Right lobe of liver (tissue), 6 donors: ENCODE data around the gene SMIM17. TPM values are rescaled to one million over a fixed set of nuclear protein-coding genes. Genes with fewer than 3 reads are reported as not detected.

Experiments
- ATAC-seq, 4 donors: fragments of 200-7000 bp; cut with Tn5 transposase; one replicate each; pipeline ENCODE4 v1.9.1; 2020; ENCODE audit warnings: mild to moderate bottlenecking in 4 of 4, moderate library complexity in 4 of 4
- DNase-seq, 3 donors: peaks; one replicate each; pipeline ENCODE4 v3.0.0-alpha.2; 2020
- H3K27ac ChIP-seq, 3 donors: fragments of 200-600 bp; one replicate each; pipeline ENCODE4 v1.8.0; 2022
- H3K27me3 ChIP-seq, 2 donors: fragments of 200-600 bp; one replicate each; pipeline ENCODE4 v1.8.0; 2022
- H3K36me3 ChIP-seq, 4 donors: fragments of 200-600 bp; sonication (generic) in 1 of 4; one replicate each; pipeline versions ENCODE4 v1.5.1 to v1.8.0; 2017 to 2022; ENCODE audit warnings: control low read depth in 1 of 4
- H3K4me1 ChIP-seq, 4 donors: fragments of 200-600 bp; sonication (generic) in 1 of 4; one replicate each; pipeline versions ENCODE4 v1.5.1 to v1.8.0; 2017 to 2022; ENCODE audit warnings: control low read depth in 1 of 4
- H3K4me3 ChIP-seq, 3 donors: fragments of 200-600 bp; one replicate each; pipeline ENCODE4 v1.8.0; 2022
- H3K9me3 ChIP-seq, 4 donors: fragments of 200-600 bp; sonication (generic) in 1 of 4; one replicate each; pipeline versions ENCODE4 v1.5.1 to v1.8.0; 2017 to 2022; ENCODE audit warnings: control low read depth in 1 of 4
- CTCF ChIP-seq, 4 donors: fragments of 200-600 bp in 3 of 4; fragments of 450-650 bp in 1 of 4; IDR thresholded peaks; one replicate each; pipeline versions ENCODE4 v1.5.1 to v1.8.0; 2016 to 2022; ENCODE audit warnings: antibody characterized with exemption in 4 of 4, mild to moderate bottlenecking in 2 of 4
- POLR2A ChIP-seq: fragments of 450-650 bp; IDR thresholded peaks from one replicate; pipeline ENCODE4 v1.6.1; 2017; ENCODE audit warnings: antibody characterized with exemption, mild to moderate bottlenecking
- WGBS: methylation state at CpG from one replicate; pipeline ENCODE4 v1.1.6; 2018; ENCODE audit warnings: low coverage, low lambda C conversion rate; ENCODE audit not compliant: insufficient coverage; ENCODE audit errors: missing lambda C conversion rate; 5-methylcytosine and 5-hydroxymethylcytosine counted together
- intact Hi-C, 2 donors: fragments of 100-400 bp; cut with DNase I; formaldehyde crosslinking; loops; one replicate each; pipeline versions ENCODE4 v1.11.2 to v1.14.1; 2022
- total RNA-seq, 6 experiments: library from RNA; depleted of rRNA in 2 of 6; stranded (reverse); fragments of >200 nt in 2 of 6; fragmentation: NEBNext Ultra II Directional in 3 of 6; extraction: Animal tissue kit (Norgen Biotek cat#: 25700) in 3 of 6; gene quantifications; one replicate each; pipeline versions ENCODE4 v1.1.0 to v1.2.4, GENCODE V29; 2016 to 2023
- donor health status: DM: no; HTN: yes; CAD: no.
- donor health status: DM: no; HTN: no; CAD: no.
- donor health status: DM: no; HTN: no; CAD: no.
- donor health status: DM: no; HTN: yes; CAD: no.
- donor health status: DM: no; HTN: yes; CAD: no.

SMIM17 gene
- total RNA-seq, 6 experiments from 2014 or later, result not detected

GRCh38 chr19:56619121-56619520 is 23.8 kb upstream of the SMIM17 start:
- Histone ChIP-seq H3K36me3 (peaks cover 0 to 10% (median 0%) of the 10 kb centered on the region in 4 donors), H3K9me3 (peaks cover 0 to 8% (median 0%) of the 10 kb centered on the region in 4 donors), H3K4me3 (no peak overlapping the region), H3K4me1 (no peaks in the 10 kb centered on the region), H3K27ac (no peak overlapping the region), H3K27me3 (no peaks in the 10 kb centered on the region)
- intact Hi-C loops, result no loop called here
- ATAC-seq (no peak), DNase-seq (no peak)
- no peak for TF ChIP-seq CTCF (IDR thresholded peaks at IDR 0.05)
- 83% methylated on average over 8 of the region's 8 CpGs for WGBS

DNA sequence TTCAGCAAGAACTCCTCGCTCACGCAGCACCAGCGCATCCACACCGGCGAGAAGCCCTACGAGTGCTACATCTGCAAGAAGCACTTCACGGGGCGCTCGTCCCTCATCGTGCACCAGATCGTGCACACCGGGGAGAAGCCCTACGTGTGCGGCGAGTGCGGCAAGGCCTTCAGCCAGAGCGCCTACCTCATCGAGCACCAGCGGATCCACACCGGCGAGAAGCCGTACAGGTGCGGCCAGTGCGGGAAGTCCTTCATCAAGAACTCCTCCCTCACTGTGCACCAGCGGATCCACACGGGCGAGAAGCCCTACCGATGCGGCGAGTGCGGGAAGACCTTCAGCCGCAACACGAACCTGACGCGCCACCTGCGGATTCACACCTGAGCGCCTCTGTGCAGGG is 20.6 kb upstream of the SMIM17 start:
- peaks cover 0 to 10% (median 0%) of the 10 kb centered on the region in 4 donors for H3K36me3 ChIP-seq
- H3K4me3 ChIP-seq, result no peak overlapping the region
- ATAC-seq (no peak), DNase-seq (no peak)
- intact Hi-C loops, result no loop called here
- H3K9me3 ChIP-seq, result peaks cover 0 to 8% (median 0%) of the 10 kb centered on the region in 4 donors
- H3K4me1 ChIP-seq, result no peaks in the 10 kb centered on the region
- H3K27ac ChIP-seq, result no peak overlapping the region
- no peaks in the 10 kb centered on the region for H3K27me3 ChIP-seq
- 93% methylated on average over 10 of the region's 37 CpGs for WGBS
- TF ChIP-seq CTCF (IDR thresholded peaks at IDR 0.05) (no peak), POLR2A (no peak)

DNA sequence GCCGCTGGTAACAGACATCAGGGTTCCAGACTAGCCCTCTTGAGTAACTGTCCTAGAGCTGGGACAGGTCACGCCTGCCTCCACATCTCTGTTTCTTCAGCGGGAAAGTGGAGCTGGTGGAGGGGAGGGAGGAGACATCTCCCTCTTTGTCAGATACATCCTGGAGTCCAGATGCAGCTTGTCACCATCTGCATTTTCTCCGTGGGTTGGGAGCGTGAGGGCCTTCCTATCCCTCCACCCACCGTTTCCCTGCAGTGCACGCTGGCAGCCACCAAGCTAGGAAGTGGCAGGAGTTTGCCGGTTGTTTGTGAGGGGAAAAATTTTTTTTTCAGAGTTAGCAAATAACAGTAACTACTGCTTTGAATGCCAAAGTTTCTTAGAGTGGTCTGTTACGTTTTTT is 20.0 kb upstream of the SMIM17 start:
- WGBS, result 73% methylated on average over 6 of the region's 9 CpGs
- H3K27ac ChIP-seq, result no peak overlapping the region
- H3K9me3 ChIP-seq, result peaks cover 0 to 8% (median 0%) of the 10 kb centered on the region in 4 donors
- H3K27me3 ChIP-seq, result no peaks in the 10 kb centered on the region
- ATAC-seq (no peak), DNase-seq (no peak)
- intact Hi-C loops, result no loop called here
- no peaks in the 10 kb centered on the region for H3K4me1 ChIP-seq
- TF ChIP-seq POLR2A, result no peak
- TF ChIP-seq CTCF (IDR thresholded peaks at IDR 0.05), result no peak
- peaks cover 0 to 8% (median 0%) of the 10 kb centered on the region in 4 donors for H3K36me3 ChIP-seq
- no peak overlapping the region for H3K4me3 ChIP-seq

- DNase-seq (no peak), ATAC-seq (no peak)
- TF ChIP-seq POLR2A, result no peak
- no peak for TF ChIP-seq CTCF (IDR thresholded peaks at IDR 0.05)
- WGBS, result 94% methylated on average over 6 of the region's 9 CpGs
- Histone ChIP-seq H3K4me3 (no peak overlapping the region), H3K36me3 (peaks cover 0 to 8% (median 0%) of the 10 kb centered on the region in 4 donors), H3K4me1 (no peaks in the 10 kb centered on the region), H3K27ac (no peak overlapping the region), H3K27me3 (no peaks in the 10 kb centered on the region), H3K9me3 (peaks cover 0 to 8% (median 0%) of the 10 kb centered on the region in 4 donors)
- intact Hi-C loops, result no loop called here
Measured at GRCh38 chr19:56625708-56626107, 17.3 kb upstream of the SMIM17 start.

DNA sequence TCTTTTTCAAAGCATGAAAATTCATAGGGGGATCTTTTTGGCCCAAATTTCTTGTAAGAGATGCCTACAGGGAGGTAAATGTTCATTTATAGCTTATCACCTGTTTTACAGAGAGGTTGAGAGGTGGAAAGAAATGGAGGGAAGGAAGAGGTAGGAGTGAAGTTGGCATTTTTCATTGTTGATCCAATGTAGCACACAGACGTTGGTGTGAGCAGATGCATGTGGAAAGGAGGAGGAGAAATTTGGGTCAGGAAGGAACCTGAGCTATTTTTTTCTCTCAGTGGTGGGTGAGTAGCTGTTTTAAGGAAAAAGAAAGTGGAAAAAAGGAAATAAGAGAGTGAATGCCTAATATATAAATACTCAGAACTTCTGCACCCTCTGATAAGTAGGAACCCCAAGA is 9.9 kb upstream of the SMIM17 start:
- DNase-seq (no peak), ATAC-seq (no peak)
- 19% methylated on average over 1 of the region's 1 CpG for WGBS
- TF ChIP-seq CTCF (IDR thresholded peaks at IDR 0.05) (no peak), POLR2A (no peak)
- intact Hi-C loops, result no loop called here
- Histone ChIP-seq H3K27me3 (no peaks in the 10 kb centered on the region), H3K4me1 (no peaks in the 10 kb centered on the region), H3K4me3 (no peak overlapping the region), H3K9me3 (peaks cover 0 to 8% (median 0%) of the 10 kb centered on the region in 4 donors), H3K36me3 (no peaks in the 10 kb centered on the region), H3K27ac (no peak overlapping the region)
